Measurements from ENCODE around the gene MACROD2. TPM values are rescaled to one million over a fixed set of nuclear protein-coding genes. Genes with fewer than 3 reads are reported as not detected.

Gene MACROD2
- total RNA-seq, 1 donor from 2014 or later, result 0.85 TPM

DNA sequence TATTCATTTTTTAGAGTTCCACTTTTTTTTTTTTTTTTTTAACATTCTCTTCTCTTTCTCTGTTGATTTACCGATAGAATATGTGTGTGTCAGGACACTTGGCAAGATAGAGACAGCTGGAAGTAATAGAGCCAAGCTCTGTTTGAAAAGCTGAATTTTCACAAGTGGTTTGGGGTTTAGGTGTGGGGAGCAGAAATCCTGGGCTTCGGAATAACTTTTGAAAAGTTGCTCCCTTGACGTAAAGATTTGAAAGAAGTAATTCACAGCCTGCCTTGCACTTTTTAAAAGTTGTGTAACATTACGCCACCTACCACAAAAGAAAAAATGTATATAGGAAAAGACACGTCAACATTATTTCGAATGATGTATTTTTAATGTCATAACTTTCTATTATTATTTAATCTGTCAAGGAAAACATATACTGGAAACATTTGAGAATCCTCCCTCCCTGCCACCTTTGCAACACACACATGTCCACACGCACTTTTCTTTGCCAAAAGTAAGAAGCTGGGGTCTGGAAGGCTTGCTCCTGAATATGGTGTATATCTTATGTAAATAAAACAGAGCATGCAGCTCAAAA lies 1660.1 kb downstream of the MACROD2 start:
- DNase-seq, result no peak

DNA sequence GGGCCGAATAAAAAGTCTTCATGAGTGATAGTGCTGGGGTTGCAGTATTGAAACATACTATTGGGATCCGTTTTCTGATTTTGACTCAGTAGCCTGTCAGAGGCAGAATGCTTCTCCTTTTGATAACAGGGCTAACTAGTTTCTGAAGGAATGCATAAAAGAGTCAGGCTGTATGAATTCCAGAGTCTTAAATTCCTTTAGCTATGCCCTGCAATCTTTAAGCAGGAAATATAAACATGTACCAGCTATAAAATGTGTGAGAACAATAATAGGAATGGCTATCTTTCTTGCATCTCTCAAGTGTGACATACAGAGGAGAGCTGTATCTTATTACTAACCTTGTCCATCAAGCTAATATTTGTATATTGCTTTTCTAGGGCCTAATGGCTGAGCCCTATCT lies 1660.8 kb downstream of the MACROD2 start:
- no peak for DNase-seq

DNA sequence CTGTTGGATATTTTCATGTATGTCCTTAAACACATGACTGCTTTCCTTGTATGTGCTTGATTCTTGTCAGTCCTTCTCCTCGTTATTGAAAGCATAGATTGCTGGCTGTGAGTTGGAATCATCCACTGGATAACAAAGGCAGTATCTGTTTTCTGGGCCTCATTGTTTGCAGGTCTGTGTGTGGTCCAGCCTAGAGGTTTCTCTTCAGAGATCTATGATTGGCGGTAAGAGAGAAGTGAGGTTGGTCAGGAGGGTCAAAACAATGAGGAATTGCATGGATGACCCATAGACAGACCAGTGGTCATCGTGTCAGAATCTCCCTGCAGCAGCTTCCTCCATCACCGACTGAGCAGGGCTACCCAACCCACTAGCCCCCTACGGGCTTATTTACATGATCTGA lies 1663.0 kb downstream of the MACROD2 start:
- DNase-seq, result no peak

DNA sequence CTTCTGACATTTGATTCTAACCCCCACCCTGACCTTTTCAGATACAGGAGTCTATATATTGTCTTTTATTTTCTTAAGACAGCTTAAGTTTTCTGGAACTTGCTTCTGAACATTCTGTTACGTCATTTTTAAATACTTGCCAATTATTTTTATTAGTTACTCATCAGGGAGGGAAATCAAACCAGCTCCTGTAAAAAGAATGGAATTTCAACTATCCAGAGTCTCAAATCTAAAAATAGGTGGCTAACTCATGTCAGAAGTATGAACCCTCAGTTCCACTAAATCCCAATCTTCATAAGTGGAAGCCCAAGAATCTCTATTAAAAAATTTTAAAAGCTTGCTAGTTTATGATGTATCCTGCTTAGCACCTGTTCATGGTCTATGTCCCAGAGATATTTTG lies 1677.9 kb downstream of the MACROD2 start:
- DNase-seq, result peak; percentile 64

DNA sequence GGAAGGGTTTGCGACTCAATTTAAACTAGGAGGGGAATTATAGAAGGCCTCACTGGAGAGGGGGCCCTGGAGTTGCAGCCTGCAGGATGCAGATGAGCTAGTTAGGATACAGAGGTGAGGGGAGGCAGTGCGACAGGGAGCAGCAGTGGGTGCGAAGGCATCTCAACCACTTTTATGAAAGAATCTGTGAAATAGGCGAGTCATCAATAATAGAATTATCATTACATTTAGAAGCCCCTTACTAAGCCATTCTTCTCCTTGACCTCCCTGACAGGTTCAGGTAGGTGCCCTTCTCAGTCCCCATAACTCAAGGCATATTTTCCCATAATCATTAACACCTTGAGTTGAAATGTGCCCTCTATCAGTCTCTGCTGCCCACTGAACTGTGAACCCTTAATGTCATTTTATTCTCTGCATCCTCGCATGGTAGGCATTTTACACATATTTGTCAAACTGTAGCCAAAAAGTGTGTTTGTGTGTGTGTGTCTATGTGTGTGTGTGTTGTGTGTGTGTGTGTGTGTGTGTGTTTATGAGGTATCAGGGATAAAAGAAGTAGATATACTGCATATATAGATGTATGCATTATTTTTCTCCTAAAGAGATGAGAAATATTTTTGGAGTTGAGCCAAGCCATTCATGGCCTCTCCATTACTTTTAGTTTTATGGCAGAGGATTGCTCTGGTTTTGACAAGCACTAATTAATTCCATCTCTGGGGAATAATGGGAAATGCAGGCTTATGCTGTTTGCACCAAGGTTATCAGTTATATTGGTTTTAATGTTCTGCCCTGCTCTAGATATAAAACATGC lies 1679.1 kb downstream of the MACROD2 start:
- DNase-seq, result peak; percentile 14

DNA sequence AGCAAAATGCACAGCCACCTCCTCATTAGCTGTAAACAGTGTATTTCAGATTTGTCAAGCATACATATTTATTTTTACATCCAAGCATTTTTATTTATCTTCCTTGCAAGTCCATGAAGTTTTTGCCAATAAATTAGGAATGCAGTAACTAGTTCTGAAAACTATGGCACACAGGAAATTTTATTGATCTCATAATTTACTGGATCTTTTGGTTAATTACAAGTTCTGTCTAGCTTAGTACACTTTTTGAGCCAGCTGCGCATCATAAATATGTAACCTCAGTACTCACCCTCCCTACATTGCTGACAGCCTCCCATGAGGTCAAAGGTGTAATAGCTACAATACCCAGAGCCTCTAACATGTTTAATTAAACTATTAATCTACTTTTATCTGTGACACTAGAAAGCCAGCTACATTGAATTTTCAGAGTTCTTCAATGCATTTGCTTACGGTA lies 1679.8 kb downstream of the MACROD2 start:
- DNase-seq, result no peak

DNA sequence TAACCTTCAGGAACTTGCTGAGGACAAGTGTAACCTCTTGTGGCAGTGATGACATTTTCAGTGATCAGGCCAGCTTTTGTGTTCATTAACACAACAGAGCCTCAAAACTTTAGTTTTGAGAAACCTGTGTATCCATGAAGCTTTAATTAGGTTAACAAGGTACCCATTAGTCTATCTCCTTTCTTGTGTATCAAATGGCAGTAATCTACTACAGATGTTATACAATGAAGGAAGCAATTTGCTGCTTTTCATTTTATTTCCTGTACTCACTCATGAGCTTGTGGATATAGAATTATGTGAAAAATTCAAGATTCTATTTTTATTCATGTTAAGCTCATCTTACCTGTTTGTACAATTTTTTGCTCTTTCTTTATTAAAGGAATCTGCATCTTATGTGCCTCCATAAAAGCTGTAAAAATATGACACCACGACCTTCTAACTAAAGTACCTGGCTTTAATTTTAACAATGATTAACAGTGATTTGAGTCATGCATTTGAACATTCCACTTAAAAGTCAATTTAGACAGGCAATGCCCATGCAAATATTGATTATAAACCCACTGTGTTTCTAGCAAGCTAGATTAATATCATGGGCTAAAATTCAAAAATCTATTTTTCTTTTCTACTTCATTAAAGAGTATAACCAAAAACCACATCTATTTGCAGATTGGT lies 1680.6 kb downstream of the MACROD2 start:
- no peak for DNase-seq

DNA sequence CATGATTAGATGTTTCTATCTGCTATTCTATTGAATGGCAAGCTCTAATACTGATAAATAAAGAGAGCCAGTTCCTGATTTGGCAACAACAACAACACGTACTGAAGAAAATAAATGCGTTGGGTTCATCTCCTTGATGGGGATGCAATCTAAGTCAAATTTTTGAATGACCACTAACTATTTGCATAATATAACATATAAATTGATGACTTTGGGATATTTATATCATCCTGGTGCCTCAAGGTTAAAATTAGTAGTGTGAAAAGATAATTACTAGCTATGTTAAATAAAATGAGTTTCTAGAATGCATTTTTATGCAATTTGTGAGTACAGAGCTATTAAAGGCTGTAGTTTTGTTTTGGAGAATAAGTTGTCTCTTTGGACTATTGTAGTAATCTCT lies 1681.5 kb downstream of the MACROD2 start:
- no peak for DNase-seq

DNA sequence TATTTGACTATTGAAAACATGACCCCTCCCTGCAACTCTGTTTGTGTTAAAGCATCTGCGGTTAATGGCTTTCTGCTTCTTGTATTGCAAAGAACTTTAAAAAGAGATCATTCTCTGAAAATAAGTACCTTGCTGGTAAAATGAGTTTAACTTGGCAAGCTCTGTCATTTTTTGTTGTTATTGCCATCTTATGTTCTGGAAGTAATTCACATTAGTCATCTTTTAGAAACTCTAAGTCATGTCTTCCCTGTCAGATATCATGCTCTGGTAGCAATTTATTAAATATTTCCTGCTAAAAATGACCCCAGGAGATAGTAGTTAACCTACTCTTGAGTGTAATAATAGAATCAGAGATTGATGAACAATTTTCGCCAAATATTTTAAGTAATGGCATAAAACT lies 1687.4 kb downstream of the MACROD2 start:
- peak; percentile 4 for DNase-seq

DNA sequence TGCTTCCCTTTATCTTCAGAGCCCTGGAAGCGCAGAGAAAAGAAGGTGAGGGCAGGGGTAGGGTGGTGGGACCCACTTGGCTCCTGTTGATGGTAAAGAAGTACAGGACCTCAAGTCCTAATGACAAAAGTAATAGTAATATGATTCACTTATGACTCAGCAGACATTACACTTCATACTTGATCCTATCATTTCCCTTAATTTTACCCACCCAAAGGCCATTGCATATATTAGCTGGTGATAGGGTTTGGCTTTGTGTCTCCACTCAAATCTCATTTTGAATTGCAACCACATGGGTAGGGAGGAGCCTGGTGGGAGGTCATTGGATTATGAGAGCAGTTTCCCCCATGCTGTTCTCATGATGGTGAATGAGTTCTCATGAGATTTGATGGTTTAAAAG lies 1697.3 kb downstream of the MACROD2 start:
- no peak for DNase-seq

DNA sequence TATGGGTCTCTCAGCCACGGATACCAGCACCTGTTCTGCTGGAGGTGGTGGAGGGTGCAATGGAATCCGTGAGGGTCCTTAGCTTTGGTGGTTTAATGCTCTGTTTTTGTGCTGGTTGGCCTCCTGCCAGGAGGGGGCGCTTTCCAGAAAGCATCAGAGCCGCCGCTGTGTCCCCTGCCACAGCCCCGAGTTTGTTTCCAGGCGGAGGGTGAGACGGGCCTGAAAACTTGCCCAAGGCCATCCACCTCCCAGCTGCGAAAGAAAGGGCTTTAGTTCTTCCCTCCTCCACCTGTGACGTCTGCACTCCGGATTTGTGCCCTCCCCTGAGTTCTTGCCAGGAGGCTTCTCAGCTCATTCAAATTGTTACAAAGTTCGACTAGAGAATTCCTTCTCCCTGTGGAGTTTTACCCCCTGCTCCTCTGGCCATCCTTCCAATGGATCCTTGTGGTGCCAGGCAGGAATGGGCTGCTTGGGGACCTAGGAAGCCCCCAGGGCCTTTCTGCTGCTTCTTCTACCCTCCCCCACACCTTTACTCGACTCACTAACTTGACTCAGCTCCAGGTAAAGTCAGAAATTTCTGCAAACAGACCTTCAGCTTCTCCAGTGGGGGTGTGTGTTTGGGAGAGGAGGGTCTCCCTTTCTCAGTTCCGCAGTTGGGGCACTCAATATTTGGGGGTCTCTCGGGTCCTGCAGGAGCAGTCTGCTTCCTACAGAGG lies 1704.3 kb downstream of the MACROD2 start:
- DNase-seq, result no peak

DNA sequence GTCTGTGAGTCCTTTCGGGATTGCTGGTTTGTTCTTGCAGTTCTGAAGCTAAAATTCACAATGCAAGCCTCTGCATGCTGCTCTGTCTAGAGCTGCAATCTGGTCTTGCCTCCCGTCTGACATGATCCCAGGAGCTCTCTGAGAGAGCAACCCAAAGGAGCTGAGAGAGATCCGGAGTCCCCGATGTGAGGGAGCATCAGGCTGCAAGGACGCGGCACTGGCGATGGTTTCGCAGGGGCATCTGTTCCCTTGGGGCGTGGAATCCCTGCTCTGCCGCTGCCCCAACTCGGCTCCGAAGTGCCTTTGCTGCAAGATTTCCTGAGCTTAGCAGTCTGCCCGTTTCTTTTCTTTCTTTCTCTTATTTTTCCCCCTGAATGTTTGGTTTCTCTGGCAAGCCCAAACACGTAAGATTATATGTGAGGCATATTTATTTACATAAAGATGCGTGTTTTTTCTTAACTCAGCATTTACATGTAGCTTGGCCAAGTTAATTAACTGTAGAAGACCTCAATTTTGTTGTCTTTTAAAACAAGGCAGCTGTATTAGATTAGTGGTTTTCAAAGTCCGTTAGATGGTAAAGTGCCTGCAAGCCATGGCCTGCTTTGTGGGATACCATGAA lies 1704.9 kb downstream of the MACROD2 start:
- no peak for DNase-seq

DNA sequence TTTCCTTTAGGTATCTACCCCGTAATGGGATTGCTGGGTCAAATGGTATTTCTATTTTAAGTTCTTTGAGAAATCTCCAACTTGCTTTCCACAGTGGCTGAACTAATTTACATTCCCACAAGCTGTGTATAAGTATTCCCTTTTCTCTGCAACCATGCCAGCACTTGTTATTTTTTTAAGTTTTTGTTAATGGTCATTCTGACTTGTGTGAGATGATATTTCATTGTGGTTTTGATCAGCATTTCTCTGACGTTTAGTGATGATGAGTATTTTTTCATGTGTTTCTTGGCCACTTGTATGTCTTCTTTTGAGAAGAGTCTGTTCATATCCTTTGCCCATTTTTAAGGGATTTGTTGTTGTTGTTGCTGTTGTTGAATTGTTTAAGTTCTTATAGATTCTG lies 1706.8 kb downstream of the MACROD2 start:
- no peak for DNase-seq

DNA sequence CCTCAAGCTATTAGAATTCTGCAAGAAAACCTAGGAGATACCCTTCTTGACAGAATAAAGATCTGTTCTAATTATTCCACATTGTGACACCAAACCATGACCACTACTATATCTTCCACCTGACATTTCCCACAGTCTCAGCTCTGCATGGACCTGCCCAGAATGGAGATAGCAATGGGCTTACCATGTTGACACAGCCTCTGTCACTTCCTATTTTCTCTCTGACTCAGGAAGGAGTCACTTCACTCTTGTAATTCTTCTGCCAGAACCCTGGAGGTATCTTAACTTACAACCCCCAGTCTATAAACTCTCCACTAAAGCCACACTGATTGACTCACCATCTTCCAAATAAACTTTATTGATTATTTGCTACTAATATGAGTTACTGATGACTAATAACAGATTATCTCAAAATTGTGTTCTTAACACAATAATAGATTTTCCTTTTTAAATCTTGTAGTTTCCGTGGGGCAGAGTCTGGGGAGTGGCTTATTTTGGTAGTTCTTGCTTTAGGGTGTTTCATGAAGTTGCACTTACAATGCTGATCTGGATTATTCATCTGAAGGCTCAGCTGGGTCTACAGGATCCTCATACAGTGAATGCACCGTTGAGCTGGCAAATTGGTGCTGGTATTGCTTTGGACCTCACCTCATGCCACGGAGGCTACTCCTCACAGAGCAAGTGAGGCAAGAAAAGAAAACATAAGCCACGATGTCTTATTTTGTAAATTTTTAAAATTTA lies 1708.0 kb downstream of the MACROD2 start:
- peak; percentile 64 for DNase-seq

DNA sequence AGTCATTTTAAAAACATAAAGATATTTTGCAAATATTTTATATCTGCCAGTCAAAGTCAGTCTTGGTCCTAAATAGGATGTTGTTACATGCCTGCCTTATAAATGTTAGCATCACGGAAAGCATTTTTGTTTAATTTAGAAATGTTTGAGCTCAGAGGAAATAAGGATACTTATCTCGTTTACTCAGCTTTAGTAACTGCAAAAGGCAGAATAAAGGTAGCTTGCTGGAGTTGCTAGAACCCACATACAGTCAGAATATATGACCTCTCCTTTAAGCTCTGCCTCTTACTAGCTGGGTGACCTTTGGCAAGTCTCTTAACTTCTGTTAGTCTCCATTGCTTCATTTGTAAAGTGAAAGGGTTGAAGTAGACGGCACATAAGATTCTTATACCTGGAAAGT lies 1710.7 kb downstream of the MACROD2 start:
- peak; percentile 24 for DNase-seq

DNA sequence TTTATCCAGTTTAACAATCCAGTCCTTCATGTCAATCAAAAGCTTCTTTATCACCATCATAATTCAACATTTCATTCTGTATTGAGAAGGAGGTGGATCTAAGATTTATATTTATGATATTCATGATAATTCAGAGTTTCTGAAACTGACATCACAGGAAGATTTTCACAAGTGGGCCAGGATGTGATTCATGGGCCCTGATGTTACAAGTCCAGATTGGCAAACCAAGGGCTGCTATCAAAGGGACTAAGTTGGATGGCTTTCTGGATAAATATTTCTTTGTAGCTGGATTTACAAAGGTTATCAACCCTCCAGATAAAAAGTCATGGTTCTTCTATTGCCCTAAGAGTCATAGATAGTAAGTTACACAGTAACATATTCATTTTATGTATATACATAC lies 1711.4 kb downstream of the MACROD2 start:
- peak; percentile 42 for DNase-seq

DNA sequence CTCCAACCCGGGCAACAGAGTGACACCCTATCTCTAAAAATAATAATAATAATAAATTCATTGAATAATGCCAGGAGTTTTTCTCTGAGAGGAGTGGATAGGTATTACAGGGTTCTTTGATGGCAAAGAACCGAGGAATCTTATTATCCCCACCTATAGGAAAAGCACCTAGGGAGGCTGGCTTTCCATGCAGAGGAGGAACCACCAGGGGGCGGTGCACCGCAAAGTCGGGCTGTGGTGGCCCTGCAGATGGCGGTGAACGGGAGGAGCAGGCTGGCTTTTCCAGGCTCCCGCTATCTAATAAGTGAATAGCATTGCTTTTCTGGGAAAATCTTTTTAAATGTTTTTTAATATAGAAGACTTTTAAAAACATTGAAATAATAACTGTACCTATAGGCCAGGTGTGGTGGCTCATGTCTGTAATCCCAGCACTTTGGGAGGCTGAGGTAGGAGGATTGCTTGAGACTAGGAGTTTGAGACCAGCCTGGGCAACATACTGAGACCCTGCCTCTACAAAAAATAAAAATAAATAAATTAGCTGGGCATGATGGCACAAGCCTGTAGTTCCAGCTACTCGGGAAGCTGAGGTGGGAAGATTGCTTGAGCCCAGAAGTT lies 1713.8 kb downstream of the MACROD2 start:
- DNase-seq, result peak; percentile 15

DNA sequence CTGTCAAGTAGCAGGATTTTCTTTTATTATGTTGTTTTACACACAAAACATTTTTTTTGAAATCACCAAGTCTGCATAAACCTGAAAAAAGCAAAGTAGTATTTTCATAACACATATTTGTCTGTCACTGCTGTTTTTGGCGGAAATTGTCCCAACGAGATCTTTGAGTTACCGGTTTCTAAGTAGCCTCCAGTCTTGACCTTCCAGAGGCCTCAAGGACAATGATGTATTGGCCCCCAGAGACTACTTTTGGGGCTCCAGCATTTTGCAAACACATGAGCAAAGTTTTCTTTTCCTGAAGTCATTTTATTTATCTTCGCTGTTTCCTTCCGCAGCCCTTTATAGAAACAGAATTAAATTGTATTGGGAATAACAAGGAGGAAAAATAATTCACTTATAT lies 1715.3 kb downstream of the MACROD2 start:
- no peak for DNase-seq

DNA sequence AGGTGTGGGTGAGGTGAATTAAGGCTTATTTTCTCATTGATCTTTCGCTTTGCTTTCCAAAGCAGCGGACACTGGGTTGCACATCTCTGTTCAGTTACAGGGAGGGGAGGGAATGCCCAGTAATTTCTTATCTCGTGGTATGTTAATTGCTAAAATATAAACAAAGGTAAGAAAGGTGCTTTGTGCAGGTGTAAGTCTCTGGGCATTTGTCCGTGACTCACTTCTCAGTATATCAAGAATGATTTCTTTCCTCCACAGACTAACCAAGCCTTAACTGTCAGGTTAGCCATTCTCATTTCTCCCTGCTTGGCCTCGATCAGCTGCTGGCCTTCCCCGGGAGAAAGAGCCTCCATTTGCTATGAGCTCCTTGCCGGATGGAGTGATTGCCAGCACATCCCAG lies 1715.9 kb downstream of the MACROD2 start:
- no peak for DNase-seq

DNA sequence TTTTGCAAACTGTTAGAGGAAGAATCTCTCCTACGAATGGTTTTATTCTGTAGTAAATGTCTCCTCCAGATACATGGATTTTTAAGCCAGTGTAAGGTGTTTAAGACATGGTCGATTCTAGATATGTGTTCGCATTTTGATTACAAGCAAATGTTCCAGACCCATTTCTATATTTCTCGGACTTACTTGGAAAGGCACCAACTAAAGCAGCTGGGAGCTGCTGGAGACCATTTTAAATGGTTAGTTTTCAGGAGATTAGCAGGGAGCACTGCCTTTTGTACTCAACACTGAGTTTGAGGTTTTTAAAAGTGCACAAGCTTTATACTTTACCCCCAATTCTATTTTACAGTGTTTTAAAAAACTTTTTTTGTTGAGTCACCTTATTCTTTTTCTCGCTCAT lies 1720.9 kb downstream of the MACROD2 start:
- no peak for DNase-seq

DNA sequence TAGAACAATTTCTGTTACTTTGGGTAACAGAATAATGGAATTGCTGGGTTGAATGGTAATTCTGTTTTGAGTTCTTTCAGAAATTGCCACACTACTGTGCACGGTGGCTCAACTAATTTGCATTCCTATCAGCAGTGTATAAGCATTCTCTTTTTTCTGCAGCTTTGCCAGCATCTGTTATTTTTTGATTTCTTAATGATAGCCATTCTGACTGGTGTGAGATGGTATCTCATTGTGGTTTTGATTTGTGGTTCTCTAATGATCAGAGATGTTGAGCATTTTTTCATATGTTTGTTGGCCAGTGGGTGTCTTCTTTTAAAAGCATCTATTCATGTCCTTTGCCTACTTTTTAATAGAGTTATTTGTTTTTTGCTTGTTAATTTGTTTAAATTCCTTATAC lies 1731.1 kb downstream of the MACROD2 start:
- no peak for DNase-seq

DNA sequence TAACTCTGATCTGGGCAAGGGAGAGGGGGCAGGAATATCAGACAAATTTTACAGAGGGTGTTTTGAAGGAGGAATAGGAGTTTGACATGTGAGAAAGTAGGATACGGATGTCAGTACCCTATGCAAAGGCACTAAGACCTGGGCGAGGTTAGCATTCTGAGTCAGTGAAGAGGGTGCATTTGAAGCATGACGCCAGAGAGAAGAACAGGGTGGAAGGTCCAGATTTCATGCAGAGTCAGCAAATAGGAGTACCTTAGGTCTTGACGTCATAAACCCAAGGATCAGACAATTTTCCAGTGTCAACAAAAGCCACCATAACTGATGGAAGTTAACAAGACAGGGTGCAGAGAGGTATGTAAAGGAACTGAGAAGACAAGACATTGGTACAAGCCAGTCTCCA lies 1738.7 kb downstream of the MACROD2 start:
- no peak for DNase-seq

Data from dermis blood vessel endothelial cell (primary cell).